Measurements from ENCODE around the gene ARL5A. TPM values are rescaled to one million over a fixed set of nuclear protein-coding genes. Genes with fewer than 3 reads are reported as not detected.

The ARL5A gene
- total RNA-seq, 2 donors from 2014 or later: 28.0 to 33.8 TPM

DNA sequence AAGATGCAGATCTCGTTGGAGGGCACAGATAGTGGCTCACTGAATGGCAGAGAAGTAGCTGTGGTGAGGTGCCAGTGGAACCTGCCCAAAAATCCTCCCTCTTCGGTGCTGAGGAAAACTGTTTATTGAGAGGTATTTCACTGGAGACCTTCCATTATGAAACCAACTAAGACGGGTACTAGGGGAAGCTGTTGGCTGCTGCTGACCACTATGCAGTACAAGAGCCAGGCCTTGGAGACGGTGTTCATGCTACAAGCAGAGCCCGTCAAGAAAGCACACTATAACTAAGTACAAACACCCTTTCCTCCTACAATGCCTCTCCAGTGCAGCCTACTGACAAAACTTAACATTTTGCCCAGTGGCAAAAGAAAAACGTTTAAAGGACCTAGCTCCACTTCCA lies 4.6 kb downstream of the ARL5A start:
- no peaks in the 10 kb centered on the region for H3K4me1 ChIP-seq (replicated peaks)

DNA sequence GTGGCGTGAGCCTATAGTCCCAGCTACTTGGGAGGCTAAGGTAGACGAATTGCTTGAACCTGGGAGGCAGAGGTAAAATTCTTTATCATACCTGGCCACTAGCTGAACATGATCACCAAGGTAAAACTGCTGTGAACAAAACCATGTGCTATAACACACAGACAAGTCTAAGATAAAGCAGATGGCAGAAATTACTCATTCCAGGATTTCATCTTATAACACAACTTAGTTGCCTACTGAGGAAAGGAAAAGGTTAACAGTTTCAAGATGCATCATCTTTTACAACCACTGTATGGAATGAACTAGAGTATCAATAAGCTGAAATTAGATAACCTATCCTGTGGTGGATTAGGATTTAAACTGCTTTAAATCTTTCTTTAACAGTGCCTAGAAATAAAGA lies 8.3 kb downstream of the ARL5A start:
- H3K27me3 ChIP-seq (replicated peaks; ENCODE audit: insufficient read depth): no peaks in the 10 kb centered on the region
- H3K36me3 ChIP-seq: no peaks in the 10 kb centered on the region
- no peaks in the 10 kb centered on the region for H3K9me3 ChIP-seq
- WGBS: 98% methylated on average over 2 of the region's 2 CpGs
- no peak for DNase-seq (ENCODE audit: low spot score)
- no peak for TF ChIP-seq POLR2A (IDR thresholded peaks at IDR 0.05)
- TF ChIP-seq, protein P1, sequence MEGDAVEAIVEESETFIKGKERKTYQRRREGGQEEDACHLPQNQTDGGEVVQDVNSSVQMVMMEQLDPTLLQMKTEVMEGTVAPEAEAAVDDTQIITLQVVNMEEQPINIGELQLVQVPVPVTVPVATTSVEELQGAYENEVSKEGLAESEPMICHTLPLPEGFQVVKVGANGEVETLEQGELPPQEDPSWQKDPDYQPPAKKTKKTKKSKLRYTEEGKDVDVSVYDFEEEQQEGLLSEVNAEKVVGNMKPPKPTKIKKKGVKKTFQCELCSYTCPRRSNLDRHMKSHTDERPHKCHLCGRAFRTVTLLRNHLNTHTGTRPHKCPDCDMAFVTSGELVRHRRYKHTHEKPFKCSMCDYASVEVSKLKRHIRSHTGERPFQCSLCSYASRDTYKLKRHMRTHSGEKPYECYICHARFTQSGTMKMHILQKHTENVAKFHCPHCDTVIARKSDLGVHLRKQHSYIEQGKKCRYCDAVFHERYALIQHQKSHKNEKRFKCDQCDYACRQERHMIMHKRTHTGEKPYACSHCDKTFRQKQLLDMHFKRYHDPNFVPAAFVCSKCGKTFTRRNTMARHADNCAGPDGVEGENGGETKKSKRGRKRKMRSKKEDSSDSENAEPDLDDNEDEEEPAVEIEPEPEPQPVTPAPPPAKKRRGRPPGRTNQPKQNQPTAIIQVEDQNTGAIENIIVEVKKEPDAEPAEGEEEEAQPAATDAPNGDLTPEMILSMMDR (IDR thresholded peaks at IDR 0.05): no peak
- TF ChIP-seq POLR2AphosphoS5 (IDR thresholded peaks at IDR 0.05): no peak
- intact Hi-C loops (cut with DNase I): loop anchor here (10.0 kb wide), 2 partner anchors 45 to 185 kb away; no protein-coding TSS in a partner anchor
- no peak overlapping the region for H3K4me3 ChIP-seq
- no peaks in the 10 kb centered on the region for H3K4me1 ChIP-seq (replicated peaks)
- H3K27ac ChIP-seq: no peak overlapping the region

More for the DNA sequence above, 4.6 kb downstream of the ARL5A start:
- Histone ChIP-seq H3K36me3 (no peaks in the 10 kb centered on the region), H3K27ac (no peak overlapping the region), H3K4me3 (no peak overlapping the region), H3K9me3 (no peaks in the 10 kb centered on the region), H3K27me3 (replicated peaks; ENCODE audit: insufficient read depth) (no peaks in the 10 kb centered on the region)
- DNase-seq (ENCODE audit: low spot score): no peak
- intact Hi-C loops (cut with DNase I): loop anchor here (10.0 kb wide), 2 partner anchors 49 to 181 kb away; no protein-coding TSS in a partner anchor
- TF ChIP-seq, protein P1 (IDR thresholded peaks at IDR 0.05): no peak
- TF ChIP-seq POLR2AphosphoS5 (IDR thresholded peaks at IDR 0.05) (no peak), POLR2A (IDR thresholded peaks at IDR 0.05) (no peak)
- 42% methylated on average over 6 of the region's 6 CpGs for WGBS

DNA sequence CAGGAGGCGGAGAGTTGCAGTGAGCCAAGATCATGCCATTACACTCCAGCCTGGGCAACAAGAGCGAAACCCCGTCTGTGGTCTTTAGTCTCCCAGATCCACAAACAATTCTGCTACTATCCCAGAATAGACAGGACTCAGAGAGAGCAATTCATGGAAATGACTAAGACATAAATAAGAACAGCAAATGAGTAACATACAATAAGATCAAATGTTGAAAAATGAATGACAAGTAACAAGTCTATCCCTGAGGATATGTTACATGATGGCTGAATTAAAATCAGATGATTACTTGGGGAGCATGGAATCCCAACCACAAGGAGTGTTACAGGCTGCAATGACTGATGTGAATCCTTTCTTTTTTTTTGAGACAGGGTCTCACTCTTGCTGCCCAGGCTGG lies 10.3 kb downstream of the ARL5A start:
- H3K36me3 ChIP-seq: no peaks in the 10 kb centered on the region
- 88% methylated on average over 3 of the region's 3 CpGs for WGBS
- no peaks in the 10 kb centered on the region for H3K27me3 ChIP-seq (replicated peaks; ENCODE audit: insufficient read depth)
- H3K9me3 ChIP-seq: no peaks in the 10 kb centered on the region
- intact Hi-C loops (cut with DNase I): no loop called here
- no peak overlapping the region for H3K27ac ChIP-seq
- no peak overlapping the region for H3K4me3 ChIP-seq
- no peaks in the 10 kb centered on the region for H3K4me1 ChIP-seq (replicated peaks)
- TF ChIP-seq POLR2AphosphoS5 (IDR thresholded peaks at IDR 0.05) (no peak), POLR2A (IDR thresholded peaks at IDR 0.05) (no peak)
- TF ChIP-seq, protein P1 (IDR thresholded peaks at IDR 0.05): no peak
- no peak for DNase-seq (ENCODE audit: low spot score)

DNA sequence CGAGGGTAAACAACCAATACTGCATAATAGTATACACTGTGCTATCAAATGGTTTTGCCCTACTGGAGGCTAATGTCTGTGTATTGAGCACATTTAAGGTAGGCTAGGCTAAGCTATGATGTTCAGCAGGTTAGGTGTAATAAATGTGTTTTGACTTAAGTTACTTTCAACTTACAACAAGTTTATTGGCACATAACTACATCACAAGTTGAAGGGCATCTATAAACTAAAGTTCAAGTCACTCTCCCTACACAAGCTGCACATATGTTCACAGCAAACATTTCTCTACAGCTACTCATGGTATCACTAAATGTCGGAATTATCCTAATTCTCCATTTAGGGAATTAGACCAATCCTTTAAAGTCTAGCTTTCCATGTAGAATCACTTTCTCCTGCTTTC lies 11.4 kb downstream of the ARL5A start:
- TF ChIP-seq POLR2AphosphoS5 (IDR thresholded peaks at IDR 0.05) (no peak), POLR2A (IDR thresholded peaks at IDR 0.05) (no peak)
- TF ChIP-seq, protein P1 (IDR thresholded peaks at IDR 0.05): no peak
- Histone ChIP-seq H3K27ac (no peak overlapping the region), H3K4me1 (replicated peaks) (no peaks in the 10 kb centered on the region), H3K36me3 (no peaks in the 10 kb centered on the region), H3K9me3 (no peaks in the 10 kb centered on the region), H3K4me3 (no peak overlapping the region), H3K27me3 (replicated peaks; ENCODE audit: insufficient read depth) (no peaks in the 10 kb centered on the region)
- DNase-seq (ENCODE audit: low spot score): no peak
- 91% methylated on average over 2 of the region's 2 CpGs for WGBS
- intact Hi-C loops (cut with DNase I): no loop called here

DNA sequence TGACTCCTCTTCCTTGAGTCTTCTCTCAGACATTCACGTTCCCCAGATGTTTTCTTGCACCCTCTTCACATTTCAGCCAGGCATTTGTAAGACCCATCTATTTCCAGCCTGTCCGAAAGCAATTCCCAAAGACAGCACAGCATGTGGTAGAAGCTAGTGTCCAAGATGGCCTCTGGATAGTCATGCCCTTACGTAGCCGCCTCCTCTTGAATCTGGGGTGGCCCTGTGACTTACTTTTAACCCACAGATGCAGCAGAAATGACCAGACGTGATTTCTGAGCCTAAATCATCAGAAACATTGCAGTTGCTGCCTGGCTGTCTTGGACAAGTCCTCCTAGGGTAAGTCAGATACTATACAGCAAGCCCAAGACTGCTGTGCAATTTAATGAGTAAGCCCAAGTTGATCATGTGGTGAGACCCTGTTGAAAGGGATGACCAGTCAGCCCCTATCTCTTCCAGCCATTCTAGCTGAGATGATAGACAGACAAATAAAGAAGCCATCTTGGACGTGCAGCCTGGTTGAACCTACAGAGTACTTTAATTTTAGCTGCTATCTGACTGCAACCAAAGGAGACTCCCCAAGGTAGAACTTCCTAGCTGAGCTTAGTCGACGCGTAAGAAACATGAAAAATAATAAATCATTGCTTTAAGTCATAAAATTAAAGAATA lies 12.3 kb downstream of the ARL5A start:
- intact Hi-C loops (cut with DNase I): no loop called here
- H3K4me3 ChIP-seq: no peak overlapping the region
- WGBS: 89% methylated on average over 9 of the region's 9 CpGs

More for the DNA sequence above, 12.3 kb downstream of the ARL5A start:
- Histone ChIP-seq H3K36me3 (no peaks in the 10 kb centered on the region), H3K27ac (no peak overlapping the region), H3K4me1 (replicated peaks) (no peaks in the 10 kb centered on the region), H3K9me3 (no peaks in the 10 kb centered on the region), H3K27me3 (replicated peaks; ENCODE audit: insufficient read depth) (no peaks in the 10 kb centered on the region)
- DNase-seq (ENCODE audit: low spot score): no peak
- TF ChIP-seq, protein P1 (IDR thresholded peaks at IDR 0.05): no peak
- TF ChIP-seq POLR2AphosphoS5 (IDR thresholded peaks at IDR 0.05) (no peak), POLR2A (IDR thresholded peaks at IDR 0.05) (no peak)
